Measurements from ENCODE around the gene DOCK11. TPM values are rescaled to one million over a fixed set of nuclear protein-coding genes. Genes with fewer than 3 reads are reported as not detected.

DOCK11 gene
- total and polyA plus RNA-seq, 2 of the 4 experiments (the other 2 are of a cell fraction), result 3.9 to 13.1 TPM

DNA sequence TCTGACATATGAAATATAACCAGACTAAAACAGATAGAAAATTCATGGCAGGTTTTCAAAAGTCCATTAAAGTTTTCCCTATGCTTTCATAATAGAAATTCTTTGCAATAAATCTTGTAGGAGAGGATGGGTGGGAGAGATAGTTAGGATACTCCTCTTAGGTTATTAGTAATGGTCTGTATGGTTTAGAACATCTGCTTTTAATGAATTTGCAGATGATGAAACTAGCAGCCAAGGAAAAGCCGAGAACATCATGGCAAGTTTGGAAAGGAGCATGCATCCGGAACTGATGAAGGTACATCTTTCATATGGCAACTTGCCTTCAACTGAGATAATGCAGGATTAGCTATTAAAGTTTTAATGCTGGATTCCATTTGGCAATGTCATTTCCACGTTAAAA lies 70.7 kb downstream of the DOCK11 start:
- Histone ChIP-seq H2AFZ (replicated peaks; ENCODE audit: low read length, poor library complexity) (no peak overlapping the region), H3K36me3 (ENCODE audit: control insufficient read depth, insufficient read depth, low read length) (no peaks in the 10 kb centered on the region), H2BK15ac (ENCODE audit: low read depth, low read length) (no peak overlapping the region), H2AK5ac (ENCODE audit: low read depth, low read length) (no peak overlapping the region), H3K4ac (ENCODE audit: low read depth, low read length) (no peak overlapping the region), H2BK20ac (ENCODE audit: low read depth, low read length) (no peak overlapping the region), H3K14ac (replicated peaks; ENCODE audit: low read depth, low read length) (no peak overlapping the region), H3K9me1 (ENCODE audit: insufficient read depth, low read length) (no peaks in the 10 kb centered on the region), H2BK120ac (ENCODE audit: low read depth, low read length) (no peak overlapping the region), H3K79me1 (ENCODE audit: low read depth in 1 of 2, low read length in 2 of 2) (no peaks in the 10 kb centered on the region), H3K23ac (ENCODE audit: low read depth, low read length) (no peak overlapping the region), H2AK9ac (replicated peaks; ENCODE audit: low read depth, low read length, poor library complexity) (no peak overlapping the region), H4K91ac (ENCODE audit: insufficient read depth, low read depth, low read length) (no peak overlapping the region), H2BK5ac (ENCODE audit: low read depth, low read length, poor library complexity, severe bottlenecking) (no peak overlapping the region), H3K56ac (ENCODE audit: extremely low read depth, insufficient read depth, low read length) (no peak overlapping the region), H3K9ac (ENCODE audit: low read depth, low read length) (no peak overlapping the region), H4K8ac (ENCODE audit: low read depth in 2 of 2, low read length in 2 of 2) (no peak overlapping the region), H4K20me1 (ENCODE audit: insufficient read depth, low read length) (no peaks in the 10 kb centered on the region), H3K27ac (ENCODE audit: insufficient read depth, low read length) (no peak overlapping the region), H3K27me3 (ENCODE audit: control insufficient read depth, insufficient read depth, low read length) (no peaks in the 10 kb centered on the region), H3K4me3 (ENCODE audit: insufficient read depth, low read depth, low read length) (no peak overlapping the region), H3K4me1 (ENCODE audit: control insufficient read depth, insufficient read depth, low read length) (no peaks in the 10 kb centered on the region), H3K4me2 (ENCODE audit: low read depth, low read length) (no peak overlapping the region), H3K18ac (ENCODE audit: low read depth, low read length) (no peak overlapping the region), H4K5ac (ENCODE audit: low read depth, low read length) (no peak overlapping the region), H3K9me3 (ENCODE audit: control insufficient read depth, insufficient read depth, low read length) (no peaks in the 10 kb centered on the region)
- TF ChIP-seq RFX5 (IDR thresholded peaks at IDR 0.05; ENCODE audit: low read depth, low read length), result no peak
- TF ChIP-seq MAZ (IDR thresholded peaks at IDR 0.05; ENCODE audit: borderline replicate concordance, low read depth, low read length), result no peak
- no peak for TF ChIP-seq MAFK (IDR thresholded peaks at IDR 0.05; ENCODE audit: low read depth, low read length)
- no peak for TF ChIP-seq POLR2A (IDR thresholded peaks at IDR 0.05; ENCODE audit: low read depth, low read length)
- TF ChIP-seq, protein P1, sequence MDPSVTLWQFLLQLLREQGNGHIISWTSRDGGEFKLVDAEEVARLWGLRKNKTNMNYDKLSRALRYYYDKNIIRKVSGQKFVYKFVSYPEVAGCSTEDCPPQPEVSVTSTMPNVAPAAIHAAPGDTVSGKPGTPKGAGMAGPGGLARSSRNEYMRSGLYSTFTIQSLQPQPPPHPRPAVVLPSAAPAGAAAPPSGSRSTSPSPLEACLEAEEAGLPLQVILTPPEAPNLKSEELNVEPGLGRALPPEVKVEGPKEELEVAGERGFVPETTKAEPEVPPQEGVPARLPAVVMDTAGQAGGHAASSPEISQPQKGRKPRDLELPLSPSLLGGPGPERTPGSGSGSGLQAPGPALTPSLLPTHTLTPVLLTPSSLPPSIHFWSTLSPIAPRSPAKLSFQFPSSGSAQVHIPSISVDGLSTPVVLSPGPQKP (IDR thresholded peaks at IDR 0.05; ENCODE audit: borderline replicate concordance, low read depth, low read length), result no peak
- TF ChIP-seq CEBPB (IDR thresholded peaks at IDR 0.05; ENCODE audit: low read depth, low read length), result no peak
- POLR2A ChIA-PET (ENCODE audit: unreplicated experiment), result no interaction called here
- ATAC-seq (ENCODE audit: low read depth) (no peak), DNase-seq (peak; percentile 15)
- BruUV-seq (replicated peaks), result no TSS peak
- CTCF ChIA-PET, result no interaction called here
- in situ Hi-C loops (cut with MboI; ENCODE audit: low sequenced_read_pairs), result no loop called here
- WGBS, 2 experiments (ENCODE audit: extremely low coverage in 2 of 2, insufficient read length in 1 of 2), result 17% methylated on average over 1 of the region's 3 CpGs; no CpG with 5 or more reads in 1 of the 2 experiments
- dilution Hi-C loops (cut with HindIII; ENCODE audit: low sequenced_read_pairs, unreplicated experiment), result no loop called here
- intact Hi-C loops (cut with micrococcal nuclease), result no loop called here
